DOHH2 (cell line): ENCODE data around the gene TARBP1.

Source experiments
- EZH2phosphoT487 ChIP-seq: fragments of 200-600 bp; sonication (generic); IDR thresholded peaks from 2 replicates; pipeline ENCODE4 v1.6.1; 2017; ENCODE audit warnings: borderline replicate concordance, mild to moderate bottlenecking, antibody characterized with exemption, low read length, moderate library complexity, mixed read lengths
- TF ChIP-seq, protein P1 (sequence below): fragments of 200-600 bp; sonication (generic); IDR thresholded peaks from one replicate; pipeline ENCODE4 v1.5.1; 2014; ENCODE audit warnings: antibody characterized with exemption, mild to moderate bottlenecking, low read depth, low read length; ENCODE audit not compliant: poor library complexity, severe bottlenecking

DNA sequence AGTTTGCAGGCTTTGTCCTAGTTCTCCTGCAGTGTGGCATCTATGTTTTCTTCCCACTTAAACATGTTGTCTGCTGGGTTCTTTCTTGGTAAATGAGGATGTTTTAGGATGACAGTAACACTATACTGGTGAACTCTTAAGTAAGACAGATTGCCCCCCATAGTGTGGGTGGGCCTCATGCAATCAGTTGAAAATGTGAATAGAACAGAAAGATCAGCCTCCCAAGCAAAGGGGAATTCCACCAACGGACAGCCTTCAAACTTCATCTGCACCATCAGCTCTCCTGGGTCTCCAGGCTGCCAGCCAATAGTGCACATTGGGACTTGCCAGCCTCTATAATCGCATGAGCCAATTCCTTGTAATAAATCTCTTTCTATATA is 10.7 kb upstream of the TARBP1 start:
- TF ChIP-seq, protein P1, sequence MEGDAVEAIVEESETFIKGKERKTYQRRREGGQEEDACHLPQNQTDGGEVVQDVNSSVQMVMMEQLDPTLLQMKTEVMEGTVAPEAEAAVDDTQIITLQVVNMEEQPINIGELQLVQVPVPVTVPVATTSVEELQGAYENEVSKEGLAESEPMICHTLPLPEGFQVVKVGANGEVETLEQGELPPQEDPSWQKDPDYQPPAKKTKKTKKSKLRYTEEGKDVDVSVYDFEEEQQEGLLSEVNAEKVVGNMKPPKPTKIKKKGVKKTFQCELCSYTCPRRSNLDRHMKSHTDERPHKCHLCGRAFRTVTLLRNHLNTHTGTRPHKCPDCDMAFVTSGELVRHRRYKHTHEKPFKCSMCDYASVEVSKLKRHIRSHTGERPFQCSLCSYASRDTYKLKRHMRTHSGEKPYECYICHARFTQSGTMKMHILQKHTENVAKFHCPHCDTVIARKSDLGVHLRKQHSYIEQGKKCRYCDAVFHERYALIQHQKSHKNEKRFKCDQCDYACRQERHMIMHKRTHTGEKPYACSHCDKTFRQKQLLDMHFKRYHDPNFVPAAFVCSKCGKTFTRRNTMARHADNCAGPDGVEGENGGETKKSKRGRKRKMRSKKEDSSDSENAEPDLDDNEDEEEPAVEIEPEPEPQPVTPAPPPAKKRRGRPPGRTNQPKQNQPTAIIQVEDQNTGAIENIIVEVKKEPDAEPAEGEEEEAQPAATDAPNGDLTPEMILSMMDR = no peak
- TF ChIP-seq EZH2phosphoT487 = no peak
